Trophoblast cell (in vitro differentiated cells and primary cell): ENCODE measurements around the gene SMIM21.

Experiments
- DNase-seq, 2 donors: peaks; one replicate each; pipeline ENCODE4 v3.0.0-alpha.2; 2016
- H2AFZ ChIP-seq: 2 replicates; pipeline ENCODE4 v1.6.1; 2013; ENCODE audit warnings: low read length, moderate library complexity, mild to moderate bottlenecking; ENCODE audit not compliant: insufficient read depth, poor library complexity
- H2AK5ac ChIP-seq: 2 replicates; pipeline ENCODE4 v1.6.1; 2013; ENCODE audit warnings: mild to moderate bottlenecking, low read length
- H2BK120ac ChIP-seq: 2 replicates; pipeline ENCODE4 v1.6.1; 2013; ENCODE audit warnings: low read length, mild to moderate bottlenecking, moderate library complexity; ENCODE audit not compliant: insufficient read depth, poor library complexity
- H2BK12ac ChIP-seq: 2 replicates; pipeline ENCODE4 v1.6.1; 2013; ENCODE audit warnings: mild to moderate bottlenecking, low read length, moderate library complexity
- H2BK5ac ChIP-seq: 2 replicates; pipeline ENCODE4 v1.6.1; 2013; ENCODE audit warnings: low read length, low read depth, moderate library complexity, mild to moderate bottlenecking; ENCODE audit not compliant: poor library complexity
- H3K14ac ChIP-seq: 2 replicates; pipeline ENCODE4 v1.6.1; 2013; ENCODE audit warnings: mild to moderate bottlenecking, low read length
- H3K18ac ChIP-seq: 2 replicates; pipeline ENCODE4 v1.6.1; 2013; ENCODE audit warnings: mild to moderate bottlenecking, low read length
- H3K23ac ChIP-seq: 2 replicates; pipeline ENCODE4 v1.6.1; 2013; ENCODE audit warnings: low read length
- H3K27ac ChIP-seq: 2 replicates; pipeline ENCODE4 v1.5.1; 2013; ENCODE audit warnings: low read depth, mild to moderate bottlenecking, inconsistent platforms, low read length, moderate library complexity
- H3K27me3 ChIP-seq: 2 replicates; pipeline ENCODE4 v1.6.1; 2013; ENCODE audit warnings: inconsistent platforms, mild to moderate bottlenecking, low read length, moderate library complexity; ENCODE audit not compliant: insufficient read depth
- H3K36me3 ChIP-seq, 2 experiments: 1 replicate in 1 of 2; 2 replicates in 1 of 2; pipeline ENCODE4 v1.6.1; 2013; ENCODE audit warnings: low read length in 2 of 2, mild to moderate bottlenecking in 2 of 2, moderate library complexity in 1 of 2; ENCODE audit not compliant: insufficient read depth in 2 of 2, control insufficient read depth in 1 of 2
- H3K4ac ChIP-seq: 2 replicates; pipeline ENCODE4 v1.6.1; 2013; ENCODE audit warnings: low read depth, mild to moderate bottlenecking, low read length, moderate library complexity
- H3K4me1 ChIP-seq, 2 experiments: 1 replicate in 1 of 2; 2 replicates in 1 of 2; pipeline ENCODE4 v1.6.1; 2013; ENCODE audit warnings: low read length in 2 of 2, mild to moderate bottlenecking in 2 of 2, moderate library complexity in 1 of 2; ENCODE audit not compliant: insufficient read depth in 2 of 2, control insufficient read depth in 1 of 2
- H3K4me2 ChIP-seq: 2 replicates; pipeline ENCODE4 v1.6.1; 2013; ENCODE audit warnings: inconsistent platforms, mild to moderate bottlenecking, low read length, moderate library complexity
- H3K4me3 ChIP-seq: 2 replicates; pipeline ENCODE4 v1.5.1; 2013; ENCODE audit warnings: mild to moderate bottlenecking, low read depth, low read length, inconsistent platforms
- H3K79me1 ChIP-seq: one replicate; pipeline ENCODE4 v1.6.1; 2013; ENCODE audit warnings: low read length
- H3K79me2 ChIP-seq: 2 replicates; pipeline ENCODE4 v1.6.1; 2013; ENCODE audit warnings: low read length, mild to moderate bottlenecking; ENCODE audit not compliant: control insufficient read depth, insufficient read depth, poor library complexity
- H3K9ac ChIP-seq: 2 replicates; pipeline ENCODE4 v1.6.1; 2013; ENCODE audit warnings: mild to moderate bottlenecking, low read length
- H3K9me3 ChIP-seq: 2 replicates; pipeline ENCODE4 v1.6.1; 2013; ENCODE audit warnings: low read depth, mild to moderate bottlenecking, control low read depth, inconsistent platforms, low read length; ENCODE audit not compliant: insufficient read depth
- H4K12ac ChIP-seq: 2 replicates; pipeline ENCODE4 v1.6.1; 2013; ENCODE audit warnings: low read depth, mild to moderate bottlenecking, low read length, moderate library complexity
- H4K8ac ChIP-seq: 2 replicates; pipeline ENCODE4 v1.6.1; 2013; ENCODE audit warnings: low read depth, mild to moderate bottlenecking, low read length, moderate library complexity
- H4K91ac ChIP-seq: one replicate; pipeline ENCODE4 v1.6.1; 2013; ENCODE audit warnings: low read depth, mild to moderate bottlenecking, low read length, moderate library complexity
- WGBS: extraction: QIAGEN DNeasy Blood & Tissue Kit; methylation state at CpG from one replicate; pipeline ENCODE4 v1.1.7; 2013; ENCODE audit warnings: missing lambda C conversion rate; ENCODE audit not compliant: insufficient read length, insufficient coverage; ENCODE audit errors: extremely low coverage; 5-methylcytosine and 5-hydroxymethylcytosine counted together

Gene SMIM21

DNA sequence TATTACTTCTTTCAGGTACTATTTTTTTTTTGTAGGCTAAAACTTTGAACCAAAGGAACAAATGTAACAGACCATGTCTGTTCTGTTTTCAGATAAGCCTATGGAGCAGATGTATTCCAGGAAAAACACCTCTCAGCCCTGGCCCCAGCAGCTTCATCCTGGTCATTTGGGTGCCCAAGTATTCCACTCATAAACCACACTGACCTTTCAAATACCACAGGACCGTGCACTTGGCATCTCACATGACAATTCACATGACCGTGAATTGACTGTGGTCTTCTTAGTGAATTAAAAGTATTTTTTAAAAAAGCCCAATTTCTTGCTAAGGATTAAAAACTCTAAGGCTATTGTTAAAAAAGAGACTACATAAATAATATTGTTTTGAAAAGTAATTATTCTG, 50.2 kb downstream of the SMIM21 start:
- no peak overlapping the region for H3K4ac ChIP-seq
- no peaks in the 10 kb centered on the region for H3K27me3 ChIP-seq
- no peak overlapping the region for H3K27ac ChIP-seq
- H3K14ac ChIP-seq = no peak overlapping the region
- H2BK5ac ChIP-seq = no peak overlapping the region
- no peak overlapping the region for H2BK120ac ChIP-seq
- no peak overlapping the region for H2AK5ac ChIP-seq
- no peak overlapping the region for H3K4me3 ChIP-seq
- H4K91ac ChIP-seq = no peak overlapping the region
- H3K9me3 ChIP-seq = peaks cover 2% of the 10 kb centered on the region
- H4K12ac ChIP-seq = no peak overlapping the region
- H3K4me2 ChIP-seq = no peak overlapping the region
- no CpG with 5 or more reads among the region's 2 CpGs for WGBS
- H3K79me1 ChIP-seq = no peaks in the 10 kb centered on the region
- H3K18ac ChIP-seq = no peak overlapping the region
- H3K9ac ChIP-seq = no peak overlapping the region
- no peak overlapping the region for H2AFZ ChIP-seq
- no peak for DNase-seq
- no peaks in the 10 kb centered on the region for H3K36me3 ChIP-seq
- no peak overlapping the region for H2BK12ac ChIP-seq
- no peaks in the 10 kb centered on the region for H3K79me2 ChIP-seq
- H4K8ac ChIP-seq = no peak overlapping the region
- H3K23ac ChIP-seq = no peak overlapping the region
- no peaks in the 10 kb centered on the region for H3K4me1 ChIP-seq

DNA sequence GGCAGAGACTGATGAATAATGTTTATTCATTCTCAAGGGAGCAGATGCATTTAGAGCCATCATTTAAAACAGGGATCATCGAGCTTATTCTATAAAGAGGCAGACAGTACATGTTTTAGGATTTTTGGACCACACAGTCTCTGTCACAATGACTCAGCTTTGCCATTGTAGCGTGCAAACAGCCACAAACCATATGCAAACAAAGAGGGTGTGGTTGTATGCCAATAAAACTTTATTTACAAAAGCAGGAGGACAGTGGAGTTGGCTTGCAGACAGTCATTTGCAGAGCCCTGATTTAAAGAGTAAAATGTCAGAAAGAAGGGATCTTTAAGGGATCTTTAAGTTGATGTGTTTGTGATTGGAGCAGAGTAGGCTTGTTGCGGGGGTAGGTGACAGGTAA, 51.5 kb downstream of the SMIM21 start:
- Histone ChIP-seq H4K8ac (no peak overlapping the region), H3K9ac (no peak overlapping the region), H3K79me1 (no peaks in the 10 kb centered on the region), H2BK120ac (no peak overlapping the region), H3K9me3 (peaks cover 2% of the 10 kb centered on the region), H2BK5ac (no peak overlapping the region), H4K12ac (no peak overlapping the region), H3K18ac (no peak overlapping the region), H2AK5ac (no peak overlapping the region), H3K27me3 (no peaks in the 10 kb centered on the region), H3K4ac (no peak overlapping the region), H3K4me2 (no peak overlapping the region), H3K4me1 (no peaks in the 10 kb centered on the region), H3K36me3 (no peaks in the 10 kb centered on the region), H3K14ac (no peak overlapping the region), H3K4me3 (no peak overlapping the region), H4K91ac (no peak overlapping the region), H2BK12ac (no peak overlapping the region), H3K27ac (no peak overlapping the region), H3K23ac (no peak overlapping the region), H3K79me2 (no peaks in the 10 kb centered on the region), H2AFZ (no peak overlapping the region)
- no CpG with 5 or more reads among the region's 3 CpGs for WGBS
- no peak for DNase-seq

DNA sequence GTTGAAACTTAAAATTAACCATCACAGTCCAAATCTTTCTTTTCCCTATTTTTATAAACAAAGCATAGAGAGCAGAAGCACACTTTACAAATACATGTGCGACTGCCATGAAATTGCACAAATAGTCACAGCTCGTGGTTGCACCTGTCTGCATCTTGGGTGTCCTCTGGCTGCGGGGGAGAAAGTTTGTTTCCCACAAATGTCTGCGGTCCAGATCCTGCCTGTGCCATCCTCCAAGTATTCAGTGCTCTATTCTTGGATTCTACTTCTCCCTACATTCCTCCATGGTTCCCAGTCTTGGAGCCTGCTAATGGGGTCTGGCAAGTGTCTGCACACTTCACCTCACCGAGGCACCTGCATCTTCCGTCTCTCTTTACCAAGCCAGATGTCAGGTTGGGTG, 52.2 kb downstream of the SMIM21 start:
- H3K9me3 ChIP-seq = peaks cover 5% of the 10 kb centered on the region
- no peak for DNase-seq
- H3K27me3 ChIP-seq = no peaks in the 10 kb centered on the region
- no peak overlapping the region for H4K12ac ChIP-seq
- no peak overlapping the region for H3K4me3 ChIP-seq
- H4K91ac ChIP-seq = no peak overlapping the region
- H4K8ac ChIP-seq = no peak overlapping the region
- no peak overlapping the region for H2AFZ ChIP-seq
- no peaks in the 10 kb centered on the region for H3K79me1 ChIP-seq
- no CpG with 5 or more reads among the region's 6 CpGs for WGBS
- no peak overlapping the region for H2AK5ac ChIP-seq
- H3K9ac ChIP-seq = no peak overlapping the region
- no peak overlapping the region for H2BK5ac ChIP-seq
- no peak overlapping the region for H3K18ac ChIP-seq
- no peaks in the 10 kb centered on the region for H3K36me3 ChIP-seq
- no peaks in the 10 kb centered on the region for H3K4me1 ChIP-seq
- no peak overlapping the region for H2BK120ac ChIP-seq
- no peak overlapping the region for H3K4ac ChIP-seq
- no peak overlapping the region for H3K27ac ChIP-seq
- H2BK12ac ChIP-seq = no peak overlapping the region
- H3K79me2 ChIP-seq = no peaks in the 10 kb centered on the region
- no peak overlapping the region for H3K14ac ChIP-seq
- no peak overlapping the region for H3K23ac ChIP-seq
- no peak overlapping the region for H3K4me2 ChIP-seq

DNA sequence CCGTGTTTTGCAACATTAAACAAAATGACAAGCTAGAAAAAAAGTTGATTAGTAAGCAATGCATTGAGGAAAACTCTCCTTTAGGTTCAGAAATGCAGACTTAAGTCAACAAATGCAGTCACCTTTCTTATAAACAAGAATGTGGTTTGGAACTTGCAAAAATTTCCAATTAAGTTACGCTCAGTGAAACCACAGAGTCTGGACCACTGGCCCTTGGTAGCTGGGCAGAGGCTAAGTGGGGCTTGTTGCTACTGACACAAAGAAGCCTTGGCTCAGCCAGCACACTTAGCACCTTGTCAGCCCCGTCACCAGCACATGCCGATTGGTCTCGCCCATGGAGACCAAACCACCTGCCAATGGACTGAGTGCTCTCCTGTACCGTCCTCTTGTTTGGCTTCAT, 53.0 kb downstream of the SMIM21 start:
- H3K9ac ChIP-seq = no peak overlapping the region
- H3K18ac ChIP-seq = no peak overlapping the region
- no peak overlapping the region for H3K4me2 ChIP-seq
- H3K36me3 ChIP-seq = no peaks in the 10 kb centered on the region
- no peak overlapping the region for H3K23ac ChIP-seq
- no peak for DNase-seq
- no peaks in the 10 kb centered on the region for H3K79me2 ChIP-seq
- no peak overlapping the region for H4K91ac ChIP-seq
- H3K4me3 ChIP-seq = no peak overlapping the region
- no peak overlapping the region for H2BK5ac ChIP-seq
- no peak overlapping the region for H2AFZ ChIP-seq
- no peak overlapping the region for H4K12ac ChIP-seq
- no peak overlapping the region for H3K4ac ChIP-seq
- H4K8ac ChIP-seq = no peak overlapping the region
- H2BK12ac ChIP-seq = no peak overlapping the region
- WGBS = no CpG with 5 or more reads among the region's 6 CpGs
- H3K9me3 ChIP-seq = peaks cover 5% of the 10 kb centered on the region
- H2AK5ac ChIP-seq = no peak overlapping the region
- no peak overlapping the region for H3K27ac ChIP-seq
- H3K79me1 ChIP-seq = no peaks in the 10 kb centered on the region
- no peak overlapping the region for H3K14ac ChIP-seq
- no peaks in the 10 kb centered on the region for H3K27me3 ChIP-seq
- no peak overlapping the region for H2BK120ac ChIP-seq
- H3K4me1 ChIP-seq = no peaks in the 10 kb centered on the region
